ENCODE measurements around the gene CPXM2. TPM values are rescaled to one million over a fixed set of nuclear protein-coding genes. Genes with fewer than 3 reads are reported as not detected.

CPXM2 gene
- total RNA-seq, 2 donors from 2014 or later = 1.4 to 1.9 TPM

DNA sequence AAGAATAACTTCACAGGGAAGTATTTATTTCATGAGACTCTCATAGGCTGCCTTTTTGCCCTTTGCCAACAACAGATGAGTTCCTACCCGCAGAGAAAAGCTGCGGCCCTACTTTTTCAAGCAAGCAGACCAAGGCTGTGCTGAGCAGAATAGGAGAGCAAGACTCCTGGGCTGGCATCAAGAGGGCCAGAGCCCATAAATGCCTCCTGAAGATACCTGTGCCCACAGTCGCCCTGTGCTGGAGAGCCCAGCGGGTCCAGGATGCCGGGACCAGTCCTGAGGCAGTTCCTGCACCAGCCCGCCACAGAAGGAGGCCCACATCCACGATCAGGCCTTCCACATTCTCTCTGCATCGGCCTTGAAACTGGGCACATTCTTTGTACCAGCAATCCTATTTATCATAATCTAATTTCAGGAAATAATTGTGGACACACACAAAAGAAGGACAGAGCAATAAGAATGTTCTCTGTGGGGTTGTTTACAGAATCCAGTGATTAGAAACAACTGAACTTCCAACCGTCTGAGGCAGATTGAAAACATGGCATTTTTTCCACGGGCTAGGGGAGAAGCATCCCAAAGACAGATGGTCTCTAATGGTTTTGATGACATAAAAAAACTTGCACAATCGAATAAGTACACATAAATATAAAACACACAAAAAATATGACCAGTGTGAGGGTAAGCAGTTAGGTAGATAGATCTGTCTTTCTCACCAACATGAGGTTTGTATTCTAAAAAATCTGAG is 95.6 kb downstream of the CPXM2 start:
- Mint-ChIP-seq H3K4me1 (peaks cover 9% of the 10 kb centered on the region), H3K36me3 (ENCODE audit: low read depth) (no peaks in the 10 kb centered on the region), H3K27me3 (ENCODE audit: insufficient read depth) (no peaks in the 10 kb centered on the region), H3K27ac (no peak overlapping the region), H3K4me3 (no peak overlapping the region), H3K9me3 (peaks cover 6% of the 10 kb centered on the region)
- TF ChIP-seq, protein P1, sequence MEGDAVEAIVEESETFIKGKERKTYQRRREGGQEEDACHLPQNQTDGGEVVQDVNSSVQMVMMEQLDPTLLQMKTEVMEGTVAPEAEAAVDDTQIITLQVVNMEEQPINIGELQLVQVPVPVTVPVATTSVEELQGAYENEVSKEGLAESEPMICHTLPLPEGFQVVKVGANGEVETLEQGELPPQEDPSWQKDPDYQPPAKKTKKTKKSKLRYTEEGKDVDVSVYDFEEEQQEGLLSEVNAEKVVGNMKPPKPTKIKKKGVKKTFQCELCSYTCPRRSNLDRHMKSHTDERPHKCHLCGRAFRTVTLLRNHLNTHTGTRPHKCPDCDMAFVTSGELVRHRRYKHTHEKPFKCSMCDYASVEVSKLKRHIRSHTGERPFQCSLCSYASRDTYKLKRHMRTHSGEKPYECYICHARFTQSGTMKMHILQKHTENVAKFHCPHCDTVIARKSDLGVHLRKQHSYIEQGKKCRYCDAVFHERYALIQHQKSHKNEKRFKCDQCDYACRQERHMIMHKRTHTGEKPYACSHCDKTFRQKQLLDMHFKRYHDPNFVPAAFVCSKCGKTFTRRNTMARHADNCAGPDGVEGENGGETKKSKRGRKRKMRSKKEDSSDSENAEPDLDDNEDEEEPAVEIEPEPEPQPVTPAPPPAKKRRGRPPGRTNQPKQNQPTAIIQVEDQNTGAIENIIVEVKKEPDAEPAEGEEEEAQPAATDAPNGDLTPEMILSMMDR (conservative IDR thresholded peaks at IDR 0.05) = no peak
- Histone ChIP-seq H3K27me3 (ENCODE audit: control insufficient read depth, insufficient read depth, low read length, poor library complexity, severe bottlenecking) (no peaks in the 10 kb centered on the region), H3K4me3 (ENCODE audit: low read length) (no peak overlapping the region), H3K27ac (ENCODE audit: low read depth, low read length) (no peak overlapping the region), H3K4me1 (ENCODE audit: control insufficient read depth, insufficient read depth, low read length) (no peaks in the 10 kb centered on the region), H3K9ac (ENCODE audit: extremely low read depth, low read length, poor library complexity, severe bottlenecking) (no peak overlapping the region), H3K36me3 (ENCODE audit: control insufficient read depth, insufficient read depth, low read length) (no peaks in the 10 kb centered on the region), H3K9me3 (ENCODE audit: control insufficient read depth, low read length) (no peaks in the 10 kb centered on the region)
- 89 to 100% methylated on average over 5 to 10 of the region's 11 CpGs for WGBS, 2 experiments (ENCODE audit: insufficient coverage in 1 of 2, insufficient read length in 1 of 2)
- DNase-seq = no peak

DNA sequence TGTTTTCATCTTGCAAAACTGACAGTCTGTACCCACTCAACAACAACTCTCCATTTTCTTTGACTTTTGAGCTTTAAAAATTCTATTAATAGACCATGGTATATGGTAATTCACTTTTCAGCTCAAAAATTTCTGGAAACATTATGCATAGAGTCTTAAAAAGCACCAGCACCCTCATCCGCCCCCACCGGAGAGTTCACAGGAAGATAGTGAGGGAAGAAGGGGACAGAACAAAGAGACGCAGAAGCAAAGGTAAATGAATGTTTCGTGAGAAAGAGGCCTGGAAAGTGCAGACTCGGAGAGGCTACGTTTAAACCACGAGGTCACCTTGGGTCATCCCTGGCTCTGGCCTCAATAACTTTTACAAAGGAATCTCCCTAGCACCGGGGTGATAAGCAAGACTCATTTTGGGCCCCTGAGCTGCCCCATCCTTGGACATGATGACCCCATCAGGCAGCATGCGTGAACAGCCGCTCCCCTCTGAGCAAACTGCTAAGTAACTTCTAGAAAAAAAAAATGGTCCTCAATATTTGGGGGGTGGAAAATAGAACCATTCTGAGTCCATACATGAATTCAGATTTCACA is 96.3 kb downstream of the CPXM2 start:
- Mint-ChIP-seq H3K27me3 (ENCODE audit: insufficient read depth) (no peaks in the 10 kb centered on the region), H3K4me1 (peaks cover 4% of the 10 kb centered on the region), H3K4me3 (no peak overlapping the region), H3K36me3 (ENCODE audit: low read depth) (peaks cover 3% of the 10 kb centered on the region), H3K27ac (no peak overlapping the region), H3K9me3 (peaks cover 13% of the 10 kb centered on the region)
- Histone ChIP-seq H3K27me3 (ENCODE audit: control insufficient read depth, insufficient read depth, low read length, poor library complexity, severe bottlenecking) (no peaks in the 10 kb centered on the region), H3K9ac (ENCODE audit: extremely low read depth, low read length, poor library complexity, severe bottlenecking) (no peak overlapping the region), H3K36me3 (ENCODE audit: control insufficient read depth, insufficient read depth, low read length) (no peaks in the 10 kb centered on the region), H3K9me3 (ENCODE audit: control insufficient read depth, low read length) (no peaks in the 10 kb centered on the region), H3K27ac (ENCODE audit: low read depth, low read length) (no peak overlapping the region), H3K4me3 (ENCODE audit: low read length) (no peak overlapping the region), H3K4me1 (ENCODE audit: control insufficient read depth, insufficient read depth, low read length) (no peaks in the 10 kb centered on the region)
- 87 to 91% methylated on average over 9 to 10 of the region's 10 CpGs for WGBS, 2 experiments (ENCODE audit: insufficient coverage in 1 of 2, insufficient read length in 1 of 2)
- TF ChIP-seq, protein P1 (conservative IDR thresholded peaks at IDR 0.05) = no peak
- no peak for DNase-seq

DNA sequence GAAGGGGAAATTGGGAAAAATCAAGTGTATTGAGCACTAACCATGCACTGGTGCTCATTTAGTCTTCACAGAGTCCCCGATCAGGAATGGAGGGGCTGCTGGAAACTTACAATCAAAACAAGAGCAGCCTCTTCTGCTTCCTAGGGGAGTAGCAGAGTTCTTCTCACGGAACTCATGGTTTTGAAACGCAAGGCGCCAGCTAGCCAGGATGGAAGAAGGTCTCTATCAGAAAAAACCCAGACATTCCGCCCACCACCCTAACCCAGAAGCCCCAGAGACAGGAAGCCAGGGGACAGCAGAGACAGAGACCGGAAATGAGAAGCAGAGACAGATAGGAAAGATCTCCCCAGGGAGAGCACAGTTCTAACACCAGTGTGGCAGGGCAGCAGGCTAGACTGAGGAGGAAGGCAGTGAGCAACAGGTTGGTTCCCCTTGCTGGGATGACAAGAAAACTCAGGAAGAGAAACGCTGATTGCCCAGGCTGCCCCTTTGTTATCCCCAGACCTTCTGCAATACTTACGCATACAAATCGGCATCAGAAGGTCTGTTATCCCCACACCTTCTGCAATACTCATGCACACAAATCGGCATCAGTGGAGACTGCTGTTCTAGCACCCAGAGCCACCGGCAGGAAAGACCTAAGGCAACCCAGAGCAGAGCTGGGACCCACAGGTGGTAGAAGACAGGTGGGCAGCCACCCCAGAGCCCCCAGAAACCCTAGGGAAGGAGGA is 99.2 kb downstream of the CPXM2 start:
- no peak for DNase-seq
- H3K27me3 Mint-ChIP-seq (ENCODE audit: insufficient read depth) = no peaks in the 10 kb centered on the region

More for the DNA sequence above, 99.2 kb downstream of the CPXM2 start:
- 76 to 85% methylated on average over 4 to 11 of the region's 11 CpGs for WGBS, 2 experiments (ENCODE audit: insufficient coverage in 1 of 2, insufficient read length in 1 of 2)
- no peak overlapping the region for H3K27ac Mint-ChIP-seq
- no peak overlapping the region for H3K4me3 ChIP-seq (ENCODE audit: low read length)
- H3K36me3 ChIP-seq (ENCODE audit: control insufficient read depth, insufficient read depth, low read length) = no peaks in the 10 kb centered on the region
- no peak overlapping the region for H3K4me3 Mint-ChIP-seq
- H3K27me3 ChIP-seq (ENCODE audit: control insufficient read depth, insufficient read depth, low read length, poor library complexity, severe bottlenecking) = no peaks in the 10 kb centered on the region
- TF ChIP-seq, protein P1 (conservative IDR thresholded peaks at IDR 0.05) = no peak
- peaks cover 20% of the 10 kb centered on the region for H3K9me3 Mint-ChIP-seq
- H3K9me3 ChIP-seq (ENCODE audit: control insufficient read depth, low read length) = no peaks in the 10 kb centered on the region
- no peaks in the 10 kb centered on the region for H3K4me1 Mint-ChIP-seq
- H3K9ac ChIP-seq (ENCODE audit: extremely low read depth, low read length, poor library complexity, severe bottlenecking) = no peak overlapping the region
- no peak overlapping the region for H3K27ac ChIP-seq (ENCODE audit: low read depth, low read length)
- H3K36me3 Mint-ChIP-seq (ENCODE audit: low read depth) = peaks cover 4% of the 10 kb centered on the region
- H3K4me1 ChIP-seq (ENCODE audit: control insufficient read depth, insufficient read depth, low read length) = no peaks in the 10 kb centered on the region

All from endodermal cell (in vitro differentiated cells).